Measurements from ENCODE around the gene GALK2. TPM values are rescaled to one million over a fixed set of nuclear protein-coding genes. Genes with fewer than 3 reads are reported as not detected.
A peak's percentile ranks its signal among the peaks of the same experiment; 100 is the strongest.

The GALK2 gene
- polyA plus RNA-seq, 2 of the 4 experiments (the other 2 are of a cell fraction), result 26.8 to 40.5 TPM

DNA sequence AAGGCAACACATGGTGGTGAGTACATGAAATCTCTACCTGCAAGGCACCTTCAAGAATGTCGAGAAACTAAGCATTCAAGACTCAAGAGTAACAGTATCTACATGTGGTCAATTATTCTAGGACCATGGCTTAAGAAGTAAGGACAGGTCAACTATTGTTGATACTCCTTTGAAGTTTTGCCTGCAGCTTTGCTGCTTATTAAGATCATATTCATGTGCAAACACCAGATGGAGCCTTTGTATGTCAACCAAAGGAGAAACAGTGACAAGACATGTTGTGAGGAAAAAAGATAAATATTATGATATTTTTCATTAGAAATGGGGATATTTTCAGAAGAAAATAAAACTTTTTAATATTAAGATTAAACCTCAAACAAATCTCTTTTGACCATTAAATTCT, 200.7 kb downstream of the GALK2 start:
- Histone ChIP-seq H3K4me2 (no peak overlapping the region), H3K27ac (no peak overlapping the region), H3K4me1 (no peaks in the 10 kb centered on the region), H3K9me3 (no peaks in the 10 kb centered on the region), H3K4me3 (no peak overlapping the region)
- TF ChIP-seq, protein P1, sequence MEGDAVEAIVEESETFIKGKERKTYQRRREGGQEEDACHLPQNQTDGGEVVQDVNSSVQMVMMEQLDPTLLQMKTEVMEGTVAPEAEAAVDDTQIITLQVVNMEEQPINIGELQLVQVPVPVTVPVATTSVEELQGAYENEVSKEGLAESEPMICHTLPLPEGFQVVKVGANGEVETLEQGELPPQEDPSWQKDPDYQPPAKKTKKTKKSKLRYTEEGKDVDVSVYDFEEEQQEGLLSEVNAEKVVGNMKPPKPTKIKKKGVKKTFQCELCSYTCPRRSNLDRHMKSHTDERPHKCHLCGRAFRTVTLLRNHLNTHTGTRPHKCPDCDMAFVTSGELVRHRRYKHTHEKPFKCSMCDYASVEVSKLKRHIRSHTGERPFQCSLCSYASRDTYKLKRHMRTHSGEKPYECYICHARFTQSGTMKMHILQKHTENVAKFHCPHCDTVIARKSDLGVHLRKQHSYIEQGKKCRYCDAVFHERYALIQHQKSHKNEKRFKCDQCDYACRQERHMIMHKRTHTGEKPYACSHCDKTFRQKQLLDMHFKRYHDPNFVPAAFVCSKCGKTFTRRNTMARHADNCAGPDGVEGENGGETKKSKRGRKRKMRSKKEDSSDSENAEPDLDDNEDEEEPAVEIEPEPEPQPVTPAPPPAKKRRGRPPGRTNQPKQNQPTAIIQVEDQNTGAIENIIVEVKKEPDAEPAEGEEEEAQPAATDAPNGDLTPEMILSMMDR (IDR thresholded peaks at IDR 0.05), result peak; percentile 35
- TF ChIP-seq, protein P2, sequence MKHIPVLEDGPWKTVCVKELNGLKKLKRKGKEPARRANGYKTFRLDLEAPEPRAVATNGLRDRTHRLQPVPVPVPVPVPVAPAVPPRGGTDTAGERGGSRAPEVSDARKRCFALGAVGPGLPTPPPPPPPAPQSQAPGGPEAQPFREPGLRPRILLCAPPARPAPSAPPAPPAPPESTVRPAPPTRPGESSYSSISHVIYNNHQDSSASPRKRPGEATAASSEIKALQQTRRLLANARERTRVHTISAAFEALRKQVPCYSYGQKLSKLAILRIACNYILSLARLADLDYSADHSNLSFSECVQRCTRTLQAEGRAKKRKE (CRISPR knock-in tag; IDR thresholded peaks at IDR 0.05; ENCODE audit: low read depth), result no peak
- TF ChIP-seq, protein P3, sequence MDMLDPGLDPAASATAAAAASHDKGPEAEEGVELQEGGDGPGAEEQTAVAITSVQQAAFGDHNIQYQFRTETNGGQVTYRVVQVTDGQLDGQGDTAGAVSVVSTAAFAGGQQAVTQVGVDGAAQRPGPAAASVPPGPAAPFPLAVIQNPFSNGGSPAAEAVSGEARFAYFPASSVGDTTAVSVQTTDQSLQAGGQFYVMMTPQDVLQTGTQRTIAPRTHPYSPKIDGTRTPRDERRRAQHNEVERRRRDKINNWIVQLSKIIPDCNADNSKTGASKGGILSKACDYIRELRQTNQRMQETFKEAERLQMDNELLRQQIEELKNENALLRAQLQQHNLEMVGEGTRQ (IDR thresholded peaks at IDR 0.05), result no peak
- TF ChIP-seq RAD21 (conservative IDR thresholded peaks at IDR 0.05 in 1 of 2, IDR thresholded peaks at IDR 0.05 in 1 of 2), result peak; percentile 28 to 43; a peak in 3 of 5 replicates
- peak; percentile 41; the same call in 2 of the 3 replicates for TF ChIP-seq SMC3 (IDR thresholded peaks at IDR 0.05)
- ATAC-seq (no peak), FAIRE-seq (no peak), DNase-seq (ENCODE audit: low read depth in 1 of 2, low spot score in 1 of 2) (peak in 1 of 2 experiments; percentile 23)
- ChIA-PET CTCF (interaction anchor here (1.5 to 1.8 kb wide), 2 partner anchors 531 to 774 kb away, joined by 4 read pairs; no protein-coding TSS in a partner anchor), POLR2A (no interaction called here)
- WGBS (ENCODE audit: missing lambda C conversion rate), result 11% methylated on average over 1 of the region's 1 CpG

DNA sequence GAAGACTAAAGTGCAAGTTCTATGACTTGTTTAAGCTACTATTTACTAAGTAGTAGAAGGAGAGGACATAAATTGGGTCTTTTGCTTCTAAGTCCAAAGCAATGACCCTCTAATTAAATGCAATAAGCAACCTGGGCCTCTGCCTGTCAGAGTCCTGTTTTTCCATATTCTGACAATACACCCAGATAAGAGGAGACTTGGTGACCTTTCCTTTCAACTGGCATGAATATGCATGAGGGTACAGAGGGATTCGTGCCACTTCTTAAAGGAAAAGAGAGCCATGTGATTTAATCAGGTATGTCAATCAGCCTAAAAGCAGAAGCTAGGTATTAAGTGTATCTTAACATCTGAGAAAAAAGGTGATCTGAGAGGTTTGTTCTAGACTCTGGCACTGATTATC, 202.3 kb downstream of the GALK2 start:
- ATAC-seq (no peak), FAIRE-seq (no peak), DNase-seq (ENCODE audit: low read depth in 1 of 2, low spot score in 1 of 2) (no peak)
- 19% methylated on average over 1 of the region's 1 CpG for WGBS (ENCODE audit: missing lambda C conversion rate)
- POLR2A ChIA-PET, result no interaction called here
- Histone ChIP-seq H3K27ac (no peak overlapping the region), H3K4me2 (no peak overlapping the region), H3K4me3 (no peak overlapping the region), H3K9me3 (no peaks in the 10 kb centered on the region), H3K4me1 (no peaks in the 10 kb centered on the region)
- CTCF ChIA-PET, result no interaction called here
- TF ChIP-seq TFCP2L1 (CRISPR knock-in tag; IDR thresholded peaks at IDR 0.05), result no peak
- no peak for TF ChIP-seq MAFK (IDR thresholded peaks at IDR 0.05; ENCODE audit: partially characterized antibody)
- TF ChIP-seq KDM5A (IDR thresholded peaks at IDR 0.05), result no peak
- no peak for TF ChIP-seq RCOR1 (IDR thresholded peaks at IDR 0.05; ENCODE audit: low read depth, low read length)
- TF ChIP-seq ZC3H11A (IDR thresholded peaks at IDR 0.05), result no peak
- TF ChIP-seq JUNB (IDR thresholded peaks at IDR 0.05), result no peak
- no peak for TF ChIP-seq RFX5 (IDR thresholded peaks at IDR 0.05)
- TF ChIP-seq NR3C1 (IDR thresholded peaks at IDR 0.05), result no peak
- TF ChIP-seq, protein P4, sequence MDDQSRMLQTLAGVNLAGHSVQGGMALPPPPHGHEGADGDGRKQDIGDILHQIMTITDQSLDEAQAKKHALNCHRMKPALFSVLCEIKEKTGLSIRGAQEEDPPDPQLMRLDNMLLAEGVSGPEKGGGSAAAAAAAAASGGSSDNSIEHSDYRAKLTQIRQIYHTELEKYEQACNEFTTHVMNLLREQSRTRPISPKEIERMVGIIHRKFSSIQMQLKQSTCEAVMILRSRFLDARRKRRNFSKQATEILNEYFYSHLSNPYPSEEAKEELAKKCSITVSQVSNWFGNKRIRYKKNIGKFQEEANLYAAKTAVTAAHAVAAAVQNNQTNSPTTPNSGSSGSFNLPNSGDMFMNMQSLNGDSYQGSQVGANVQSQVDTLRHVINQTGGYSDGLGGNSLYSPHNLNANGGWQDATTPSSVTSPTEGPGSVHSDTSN (IDR thresholded peaks at IDR 0.05), result no peak

DNA sequence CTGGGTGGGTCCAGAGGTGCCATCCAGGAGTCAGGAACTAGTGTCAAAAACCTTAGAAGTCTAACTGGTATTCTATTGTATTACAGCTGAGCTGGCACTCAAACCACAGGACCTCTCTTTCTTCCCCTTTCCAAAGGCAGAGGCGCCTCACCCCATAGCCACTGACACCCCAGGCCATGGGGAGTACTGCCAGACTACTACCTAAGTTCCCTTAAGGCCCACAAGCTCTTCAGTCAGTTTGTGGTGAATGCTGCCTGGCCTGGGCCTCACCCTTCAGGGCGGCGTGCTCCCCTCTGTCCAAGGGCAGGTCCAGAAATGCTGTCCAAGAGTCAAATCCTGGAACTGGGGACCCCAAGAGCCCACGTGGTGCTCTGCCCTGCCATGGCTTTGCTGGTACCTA, 209.9 kb downstream of the GALK2 start:
- H3K9me3 ChIP-seq, result no peaks in the 10 kb centered on the region
- H3K4me2 ChIP-seq, result no peak overlapping the region
- DNase-seq (ENCODE audit: low read depth in 1 of 2, low spot score in 1 of 2) (no peak), FAIRE-seq (no peak), ATAC-seq (no peak)
- peaks cover 10% of the 10 kb centered on the region; the same call in 2 of the 3 replicates for H3K4me1 ChIP-seq
- WGBS (ENCODE audit: missing lambda C conversion rate), result 25% methylated on average over 2 of the region's 4 CpGs
- no peak overlapping the region for H3K4me3 ChIP-seq
- no peak overlapping the region for H3K27ac ChIP-seq
- ChIA-PET POLR2A (no interaction called here), CTCF (no interaction called here)
- TF ChIP-seq, protein P5, sequence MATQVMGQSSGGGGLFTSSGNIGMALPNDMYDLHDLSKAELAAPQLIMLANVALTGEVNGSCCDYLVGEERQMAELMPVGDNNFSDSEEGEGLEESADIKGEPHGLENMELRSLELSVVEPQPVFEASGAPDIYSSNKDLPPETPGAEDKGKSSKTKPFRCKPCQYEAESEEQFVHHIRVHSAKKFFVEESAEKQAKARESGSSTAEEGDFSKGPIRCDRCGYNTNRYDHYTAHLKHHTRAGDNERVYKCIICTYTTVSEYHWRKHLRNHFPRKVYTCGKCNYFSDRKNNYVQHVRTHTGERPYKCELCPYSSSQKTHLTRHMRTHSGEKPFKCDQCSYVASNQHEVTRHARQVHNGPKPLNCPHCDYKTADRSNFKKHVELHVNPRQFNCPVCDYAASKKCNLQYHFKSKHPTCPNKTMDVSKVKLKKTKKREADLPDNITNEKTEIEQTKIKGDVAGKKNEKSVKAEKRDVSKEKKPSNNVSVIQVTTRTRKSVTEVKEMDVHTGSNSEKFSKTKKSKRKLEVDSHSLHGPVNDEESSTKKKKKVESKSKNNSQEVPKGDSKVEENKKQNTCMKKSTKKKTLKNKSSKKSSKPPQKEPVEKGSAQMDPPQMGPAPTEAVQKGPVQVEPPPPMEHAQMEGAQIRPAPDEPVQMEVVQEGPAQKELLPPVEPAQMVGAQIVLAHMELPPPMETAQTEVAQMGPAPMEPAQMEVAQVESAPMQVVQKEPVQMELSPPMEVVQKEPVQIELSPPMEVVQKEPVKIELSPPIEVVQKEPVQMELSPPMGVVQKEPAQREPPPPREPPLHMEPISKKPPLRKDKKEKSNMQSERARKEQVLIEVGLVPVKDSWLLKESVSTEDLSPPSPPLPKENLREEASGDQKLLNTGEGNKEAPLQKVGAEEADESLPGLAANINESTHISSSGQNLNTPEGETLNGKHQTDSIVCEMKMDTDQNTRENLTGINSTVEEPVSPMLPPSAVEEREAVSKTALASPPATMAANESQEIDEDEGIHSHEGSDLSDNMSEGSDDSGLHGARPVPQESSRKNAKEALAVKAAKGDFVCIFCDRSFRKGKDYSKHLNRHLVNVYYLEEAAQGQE (IDR thresholded peaks at IDR 0.05), result no peak
- no peak for TF ChIP-seq NFE2L2 (conservative IDR thresholded peaks at IDR 0.05; ENCODE audit: low read length)
- TF ChIP-seq HOXA7 (CRISPR knock-in tag; IDR thresholded peaks at IDR 0.05), result no peak
- TF ChIP-seq, protein P2 (CRISPR knock-in tag; IDR thresholded peaks at IDR 0.05; ENCODE audit: low read depth), result no peak
- no peak for TF ChIP-seq FOSB (CRISPR knock-in tag; IDR thresholded peaks at IDR 0.05)
- TF ChIP-seq MYC (IDR thresholded peaks at IDR 0.05; ENCODE audit: borderline replicate concordance, low read length), result no peak
- no peak for TF ChIP-seq FOXS1 (CRISPR knock-in tag; IDR thresholded peaks at IDR 0.05)
- TF ChIP-seq, protein P3 (IDR thresholded peaks at IDR 0.05), result no peak
- TF ChIP-seq, protein P6, sequence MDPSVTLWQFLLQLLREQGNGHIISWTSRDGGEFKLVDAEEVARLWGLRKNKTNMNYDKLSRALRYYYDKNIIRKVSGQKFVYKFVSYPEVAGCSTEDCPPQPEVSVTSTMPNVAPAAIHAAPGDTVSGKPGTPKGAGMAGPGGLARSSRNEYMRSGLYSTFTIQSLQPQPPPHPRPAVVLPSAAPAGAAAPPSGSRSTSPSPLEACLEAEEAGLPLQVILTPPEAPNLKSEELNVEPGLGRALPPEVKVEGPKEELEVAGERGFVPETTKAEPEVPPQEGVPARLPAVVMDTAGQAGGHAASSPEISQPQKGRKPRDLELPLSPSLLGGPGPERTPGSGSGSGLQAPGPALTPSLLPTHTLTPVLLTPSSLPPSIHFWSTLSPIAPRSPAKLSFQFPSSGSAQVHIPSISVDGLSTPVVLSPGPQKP (IDR thresholded peaks at IDR 0.05; ENCODE audit: low read depth, low read length), result no peak
- no peak for TF ChIP-seq FOSL2 (IDR thresholded peaks at IDR 0.05)
- no peak for TF ChIP-seq FOSL2 (CRISPR knock-in tag; IDR thresholded peaks at IDR 0.05)
- no peak for TF ChIP-seq RCOR1 (IDR thresholded peaks at IDR 0.05; ENCODE audit: low read depth, low read length)
